Activated CD8-positive, alpha-beta memory T cell treated with anti-CD3 and anti-CD28 coated beads for 36 hours (primary cell): ENCODE results near the gene RPL41. TPM values are rescaled to one million over a fixed set of nuclear protein-coding genes. Genes with fewer than 3 reads are reported as not detected.

Source experiments
- CTCF ChIA-PET: fragments of 350-600 bp; sonication (Branson Sonifier 250); formaldehyde crosslinking; loops from one replicate; lab custom pipeline; 2021; ENCODE audit warnings: antibody characterized with exemption; lab: Charles Lee
- POLR2A ChIA-PET: fragments of 350-600 bp; sonication (Branson Sonifier 250); formaldehyde crosslinking; loops from one replicate; lab custom pipeline; 2021; ENCODE audit warnings: antibody characterized with exemption; lab: Charles Lee
- total RNA-seq, 2 experiments: library from RNA; stranded (reverse); gene quantifications; one replicate each; pipeline ENCODE4 v1.2.3, GENCODE V29; 2021

The RPL41 gene
- total RNA-seq, 2 experiments from 2014 or later: 5,323 to 5,325 TPM

GRCh38 chr12:56118688-56119357 lies 2.4 kb downstream of the RPL41 start:
- POLR2A ChIA-PET: interaction anchor here (0.6 to 4.2 kb wide), 10 partner anchors 9 to 402 kb away, joined by 4 to 56 read pairs (median 8); partner anchors contain the start of genes ESYT1, MYL6, PA2G4 and RNF41
- CTCF ChIA-PET: interaction anchor here (0.6 to 6.2 kb wide), 17 partner anchors 8 to 379 kb away, joined by 3 to 73 read pairs (median 5); partner anchors contain the start of genes ESYT1, IL23A, PA2G4 and SMARCC2

- ChIA-PET CTCF (interaction anchor here (0.6 to 6.2 kb wide), 17 partner anchors 8 to 219 kb away, joined by 3 to 73 read pairs (median 4); partner anchors contain the start of genes ESYT1, IL23A, MYL6 and MYL6B), POLR2A (interaction anchor here (0.6 to 4.2 kb wide), 5 partner anchors 9 to 402 kb away, joined by 3 to 36 read pairs (median 6); partner anchors contain the start of genes ESYT1, PA2G4 and SMARCC2)
Observed at GRCh38 chr12:56119361-56119796, 2.9 kb downstream of the RPL41 start.

GRCh38 chr12:56120158-56120846 lies 3.9 kb downstream of the RPL41 start:
- ChIA-PET CTCF (interaction anchor here (0.6 to 6.2 kb wide), 15 partner anchors 7 to 181 kb away, joined by 3 to 73 read pairs (median 4); partner anchors contain the start of genes ESYT1, MYL6, MYL6B and RNF41), POLR2A (interaction anchor here (0.7 to 4.2 kb wide), 2 partner anchors 16 to 69 kb away, joined by 3 to 26 read pairs; partner anchors contain the start of genes PA2G4 and SMARCC2)

- ChIA-PET CTCF (interaction anchor here (1.8 to 6.2 kb wide), 2 partner anchors 68 to 100 kb away, joined by 5 to 73 read pairs; partner anchors contain the start of genes RNF41 and SMARCC2), POLR2A (no interaction called here)
Observed at GRCh38 chr12:56121204-56121870, 4.9 kb downstream of the RPL41 start.

GRCh38 chr12:56122637-56123036 lies 6.2 kb downstream of the RPL41 start:
- ChIA-PET CTCF (interaction anchor here (0.7 to 3.4 kb wide), 3 partner anchors 37 to 67 kb away, joined by 3 to 17 read pairs (median 3); partner anchors contain the start of gene SMARCC2), POLR2A (interaction anchor here (0.6 to 0.7 kb wide), 2 partner anchors 40 to 79 kb away, joined by 3 to 5 read pairs; no protein-coding TSS in a partner anchor)

GRCh38 chr12:56124133-56124532 lies 7.7 kb downstream of the RPL41 start:
- CTCF ChIA-PET: interaction anchor here (0.6 to 3.4 kb wide), 5 partner anchors 20 to 77 kb away, joined by 3 to 17 read pairs (median 3); partner anchors contain the start of genes PA2G4 and SMARCC2
- POLR2A ChIA-PET: no interaction called here

GRCh38 chr12:56126732-56127239 lies 10.4 kb downstream of the RPL41 start:
- POLR2A ChIA-PET: interaction anchor here (1.3 to 2.4 kb wide), 2 partner anchors 25 to 35 kb away, joined by 3 to 13 read pairs; no protein-coding TSS in a partner anchor
- CTCF ChIA-PET: interaction anchor here (0.6 to 3.6 kb wide), 10 partner anchors 8 to 139 kb away, joined by 3 to 27 read pairs (median 4); partner anchors contain the start of genes MYL6 and ZC3H10

- CTCF ChIA-PET: interaction anchor here (1.3 to 3.6 kb wide), 5 partner anchors 9 to 65 kb away, joined by 3 to 27 read pairs (median 9); partner anchors contain the start of genes MYL6, MYL6B, SMARCC2 and ZC3H10
- POLR2A ChIA-PET: interaction anchor here (0.9 to 2.4 kb wide), 5 partner anchors 9 to 62 kb away, joined by 6 to 36 read pairs (median 13); partner anchors contain the start of genes MYL6, PA2G4, RPL41 and SMARCC2
Observed at GRCh38 chr12:56127485-56127887, 11.1 kb downstream of the RPL41 start.

- POLR2A ChIA-PET: interaction anchor here (0.9 to 2.4 kb wide), 6 partner anchors 10 to 62 kb away, joined by 6 to 36 read pairs (median 12); partner anchors contain the start of genes MYL6, PA2G4, RPL41 and SMARCC2
- CTCF ChIA-PET: interaction anchor here (1.3 to 3.6 kb wide), 5 partner anchors 9 to 65 kb away, joined by 3 to 27 read pairs (median 9); partner anchors contain the start of genes MYL6, MYL6B, SMARCC2 and ZC3H10
Observed at GRCh38 chr12:56127888-56128669, 11.6 kb downstream of the RPL41 start, which contains the start of gene ESYT1. ESYT1 (plus strand) TSS chr12:56128267; CDS start chr12:56128320, 53 bp downstream.

GRCh38 chr12:56128670-56129205 lies 12.3 kb downstream of the RPL41 start:
- CTCF ChIA-PET: interaction anchor here (1.1 to 3.6 kb wide), 5 partner anchors 10 to 64 kb away, joined by 3 to 27 read pairs (median 5); partner anchors contain the start of genes MYL6B, SMARCC2 and ZC3H10

GRCh38 chr12:56129206-56129941 lies 12.9 kb downstream of the RPL41 start:
- ChIA-PET CTCF (interaction anchor here (1.0 to 3.6 kb wide), 7 partner anchors 10 to 60 kb away, joined by 3 to 27 read pairs (median 3); partner anchors contain the start of genes MYL6B, SMARCC2 and ZC3H10), POLR2A (interaction anchor here (0.5 to 2.4 kb wide), 6 partner anchors 11 to 207 kb away, joined by 4 to 36 read pairs (median 12); partner anchors contain the start of genes PA2G4, RPL41, SMARCC2 and ZC3H10)

More at GRCh38 chr12:56128670-56129205, 12.3 kb downstream of the RPL41 start:
- POLR2A ChIA-PET: interaction anchor here (0.5 to 2.4 kb wide), 6 partner anchors 11 to 206 kb away, joined by 4 to 36 read pairs (median 12); partner anchors contain the start of genes PA2G4, RPL41, SMARCC2 and ZC3H10

GRCh38 chr12:56129942-56130495 lies 13.6 kb downstream of the RPL41 start:
- ChIA-PET POLR2A (interaction anchor here (0.6 kb wide), 1 partner anchor 27 kb away, joined by 4 read pairs; no protein-coding TSS in a partner anchor), CTCF (interaction anchor here (1.0 to 3.3 kb wide), 4 partner anchors 9 to 59 kb away, joined by 3 to 24 read pairs (median 3); partner anchors contain the start of gene SMARCC2)

GRCh38 chr12:56130876-56131275 lies 14.4 kb downstream of the RPL41 start:
- ChIA-PET CTCF (interaction anchor here (1.0 to 1.7 kb wide), 2 partner anchors 13 to 20 kb away, joined by 3 to 4 read pairs; no protein-coding TSS in a partner anchor), POLR2A (no interaction called here)

GRCh38 chr12:56134897-56135296 lies 18.5 kb downstream of the RPL41 start:
- CTCF ChIA-PET: no interaction called here
- POLR2A ChIA-PET: interaction anchor here (0.6 kb wide), 1 partner anchor 14 kb away, joined by 18 read pairs; no protein-coding TSS in a partner anchor
